ENCODE results near the gene XRCC5.
"Not testable (repeated sequence)": the region's sequence is repeated elsewhere in the genome, so short reads cannot be mapped to it uniquely, and the experiment has no call there.

Gene XRCC5

GRCh38 chr2:216108967-216109921 is at the start of gene XRCC5:
XRCC5 (plus strand) TSS chr2:216109348; CDS start chr2:216109437, 89 bp downstream.
- DNase-seq = peak; percentile 98

GRCh38 chr2:216064014-216064630 is 45.0 kb upstream of the XRCC5 start:
- DNase-seq = no peak

GRCh38 chr2:216064665-216065064 is 44.5 kb upstream of the XRCC5 start:
- no peak for DNase-seq

- no peak for DNase-seq
These were observed 42.9 kb upstream of the XRCC5 start for GRCh38 chr2:216066230-216066629.

GRCh38 chr2:216069028-216069427 is 40.1 kb upstream of the XRCC5 start:
- DNase-seq = no peak

GRCh38 chr2:216070195-216070594 is 39.0 kb upstream of the XRCC5 start:
- no peak for DNase-seq

GRCh38 chr2:216071111-216071851 is 37.9 kb upstream of the XRCC5 start:
- DNase-seq = no peak

GRCh38 chr2:216072473-216072872 is 36.7 kb upstream of the XRCC5 start:
- DNase-seq = no peak

GRCh38 chr2:216073773-216074172 is 35.4 kb upstream of the XRCC5 start:
- no peak for DNase-seq

GRCh38 chr2:216074380-216074779 is 34.8 kb upstream of the XRCC5 start:
- DNase-seq = no peak

GRCh38 chr2:216074794-216075193 is 34.4 kb upstream of the XRCC5 start:
- DNase-seq = no peak

GRCh38 chr2:216075510-216076485 is 33.4 kb upstream of the XRCC5 start:
- DNase-seq = no peak

- no peak for DNase-seq
These were observed 30.4 kb upstream of the XRCC5 start for GRCh38 chr2:216078776-216079175.

GRCh38 chr2:216080048-216080447 is 29.1 kb upstream of the XRCC5 start:
- not testable (repeated sequence) for DNase-seq

GRCh38 chr2:216081012-216081411 is 28.1 kb upstream of the XRCC5 start:
- DNase-seq = no peak

- peak; percentile 75 for DNase-seq
These were observed 27.5 kb upstream of the XRCC5 start, which contains the start of the genes PECR and TMEM169 for GRCh38 chr2:216081487-216082116. PECR (minus strand) TSS chr2:216081809; CDS start chr2:216081741, 68 bp downstream. TMEM169 (plus strand) TSS chr2:216081919; CDS start chr2:216095964, 14,045 bp downstream.

GRCh38 chr2:216082117-216082711 is 26.9 kb upstream of the XRCC5 start:
- no peak for DNase-seq

- DNase-seq = peak; percentile 12
These were observed 26.3 kb upstream of the XRCC5 start for GRCh38 chr2:216082805-216083204.

- no peak for DNase-seq
These were observed 25.5 kb upstream of the XRCC5 start for GRCh38 chr2:216083464-216084281.

- peak; percentile 36 for DNase-seq
These were observed 24.6 kb upstream of the XRCC5 start for GRCh38 chr2:216084547-216084946.
